H1 (cell line): Measurements from ENCODE around the gene SMIM41. TPM values are rescaled to one million over a fixed set of nuclear protein-coding genes. Genes with fewer than 3 reads are reported as not detected.

Source experiments
- CTCF ChIA-PET: fragments of 300-600 bp; sonication (Branson Sonifier 250); formaldehyde crosslinking; loops from one replicate; lab custom pipeline; 2021; ENCODE audit not compliant: partially characterized antibody; lab: Charles Lee
- POLR2A ChIA-PET: fragments of 300-600 bp; sonication (Branson Sonifier 250); formaldehyde crosslinking; loops from one replicate; lab custom pipeline; 2021; ENCODE audit warnings: inconsistent platforms; ENCODE audit not compliant: partially characterized antibody; lab: Charles Lee
- DNase-seq, 2 experiments: peaks; one replicate each; pipeline versions ENCODE4 v3.0.0 to v3.0.0-alpha.2; 2010 to 2022; ENCODE audit warnings: low spot score in 2 of 2, low read depth in 1 of 2, mixed read lengths in 1 of 2
- FAIRE-seq: peaks from 2 replicates; lab custom pipeline; 2011; peaks lifted over from hg19 to GRCh38; lab: Jason Lieb, UNC
- H2AFZ ChIP-seq: 2 replicates; pipeline ENCODE4 v1.8.1; 2012; ENCODE audit warnings: low read length, inconsistent platforms
- H2AK5ac ChIP-seq: 2 replicates; pipeline ENCODE4 v1.6.1; 2013; ENCODE audit warnings: low read depth, low read length
- H2BK120ac ChIP-seq: replicated peaks from 2 replicates; pipeline ENCODE3; 2013; ENCODE audit warnings: low read depth, low read length, inconsistent platforms
- H2BK12ac ChIP-seq: 2 replicates; pipeline ENCODE4 v1.6.1; 2013; ENCODE audit warnings: low read depth, low read length
- H2BK15ac ChIP-seq: 2 replicates; pipeline ENCODE4 v1.6.1; 2013; ENCODE audit warnings: low read length
- H2BK20ac ChIP-seq: 2 replicates; pipeline ENCODE4 v1.6.1; 2013; ENCODE audit warnings: low read length
- H2BK5ac ChIP-seq: 2 replicates; pipeline ENCODE4 v1.6.1; 2013; ENCODE audit warnings: low read depth, low read length
- H3K14ac ChIP-seq: 2 replicates; pipeline ENCODE4 v1.6.1; 2013; ENCODE audit warnings: inconsistent platforms; ENCODE audit not compliant: insufficient read length
- H3K18ac ChIP-seq: 2 replicates; pipeline ENCODE4 v1.6.1; 2013; ENCODE audit warnings: low read length; ENCODE audit errors: extremely low read depth
- H3K23ac ChIP-seq: 2 replicates; pipeline ENCODE4 v1.6.1; 2013; ENCODE audit warnings: inconsistent platforms; ENCODE audit not compliant: insufficient read length
- H3K23me2 ChIP-seq: 2 replicates; pipeline ENCODE4 v1.6.1; 2013; ENCODE audit warnings: low read depth, low read length
- H3K27ac ChIP-seq: 2 replicates; pipeline ENCODE4 v1.6.1; 2011; ENCODE audit warnings: low read depth, low read length, inconsistent platforms
- H3K27me3 ChIP-seq, 4 experiments: replicated peaks in 1 of 4; 1 replicate in 1 of 4; 2 replicates in 3 of 4; pipeline versions ENCODE4 v1.6.1 to v1.8.1; 2011 to 2013; ENCODE audit warnings: low read length in 3 of 4, mild to moderate bottlenecking in 3 of 4, inconsistent platforms in 2 of 4, mixed read lengths in 2 of 4, moderate library complexity in 1 of 4; ENCODE audit not compliant: control insufficient read depth in 3 of 4, insufficient read depth in 3 of 4; ENCODE audit errors: extremely low read depth in 1 of 4
- H3K36me3 ChIP-seq, 4 experiments: 2 replicates each; pipeline versions ENCODE4 v1.6.1 to v1.8.1; 2011 to 2013; ENCODE audit warnings: mild to moderate bottlenecking in 4 of 4, low read length in 3 of 4, moderate library complexity in 2 of 4, control low read depth in 1 of 4, inconsistent platforms in 1 of 4; ENCODE audit not compliant: insufficient read depth in 4 of 4, control insufficient read depth in 2 of 4
- H3K4ac ChIP-seq: replicated peaks from 2 replicates; pipeline ENCODE3; 2013; ENCODE audit warnings: low read length, low read depth, mixed read lengths, inconsistent platforms; ENCODE audit not compliant: insufficient read length
- H3K4me1 ChIP-seq, 4 experiments: replicated peaks in 1 of 4; 1 replicate in 1 of 4; 2 replicates in 3 of 4; pipeline versions ENCODE4 v1.6.1 to v1.8.1; 2011 to 2013; ENCODE audit warnings: low read length in 3 of 4, inconsistent platforms in 2 of 4, mixed read lengths in 1 of 4; ENCODE audit not compliant: insufficient read depth in 4 of 4, control insufficient read depth in 3 of 4
- H3K4me2 ChIP-seq, 2 experiments: 2 replicates each; pipeline versions ENCODE4 v1.6.1 to v1.8.1; 2011 to 2013; ENCODE audit warnings: low read depth in 2 of 2, low read length in 2 of 2, control low read depth in 1 of 2, inconsistent platforms in 1 of 2, mild to moderate bottlenecking in 1 of 2; ENCODE audit not compliant: insufficient read depth in 1 of 2
- H3K4me3 ChIP-seq, 4 experiments: fragments of 200-600, 300-600 bp in 1 of 4; sonication (generic), shearing (Covaris generic), sonication (Bioruptor Twin) in 1 of 4; 2 replicates each; pipeline versions ENCODE4 v1.5.1 to v1.8.1; 2011 to 2016; ENCODE audit warnings: low read length in 4 of 4, low read depth in 3 of 4, control low read depth in 2 of 4, inconsistent platforms in 2 of 4, mild to moderate bottlenecking in 2 of 4, mixed read lengths in 1 of 4, moderate library complexity in 1 of 4; ENCODE audit not compliant: insufficient read depth in 2 of 4; ENCODE audit errors: extremely low read depth in 1 of 4
- H3K56ac ChIP-seq: replicated peaks from 2 replicates; pipeline ENCODE3; 2013; ENCODE audit warnings: low read depth, mild to moderate bottlenecking, mixed read lengths, low read length, inconsistent platforms; ENCODE audit not compliant: insufficient read length
- H3K79me1 ChIP-seq: 2 replicates; pipeline ENCODE4 v1.6.1; 2013; ENCODE audit warnings: low read depth, low read length, control low read depth
- H3K79me2 ChIP-seq, 2 experiments: 2 replicates each; pipeline versions ENCODE4 v1.6.1 to v1.8.1; 2012 to 2013; ENCODE audit warnings: low read length in 2 of 2, mild to moderate bottlenecking in 2 of 2, inconsistent platforms in 1 of 2; ENCODE audit not compliant: insufficient read depth in 2 of 2, control insufficient read depth in 1 of 2
- H3K9ac ChIP-seq, 4 experiments: replicated peaks in 1 of 4; 1 replicate in 1 of 4; 2 replicates in 3 of 4; pipeline versions ENCODE4 v1.6.1 to v1.8.1; 2011 to 2013; ENCODE audit warnings: low read depth in 3 of 4, low read length in 3 of 4, control low read depth in 2 of 4, mild to moderate bottlenecking in 2 of 4, moderate library complexity in 2 of 4, inconsistent platforms in 1 of 4; ENCODE audit errors: extremely low read depth in 1 of 4
- H3K9me3 ChIP-seq, 2 experiments: 2 replicates each; pipeline versions ENCODE4 v1.6.1 to v1.8.1; 2012 to 2013; ENCODE audit warnings: mild to moderate bottlenecking in 2 of 2, moderate library complexity in 2 of 2, control low read depth in 1 of 2, inconsistent platforms in 1 of 2, low read depth in 1 of 2, low read length in 1 of 2, mixed read lengths in 1 of 2; ENCODE audit not compliant: insufficient read depth in 2 of 2
- H4K20me1 ChIP-seq, 2 experiments: replicated peaks in 1 of 2; 2 replicates each; pipeline versions ENCODE3 to v1.8.1; 2011 to 2013; ENCODE audit warnings: inconsistent platforms in 2 of 2, low read length in 2 of 2, mild to moderate bottlenecking in 1 of 2; ENCODE audit not compliant: insufficient read depth in 2 of 2, control insufficient read depth in 1 of 2
- H4K5ac ChIP-seq: 2 replicates; pipeline ENCODE4 v1.6.1; 2013; ENCODE audit warnings: low read length, low read depth, mixed read lengths, inconsistent platforms; ENCODE audit not compliant: insufficient read length
- H4K8ac ChIP-seq: 2 replicates; pipeline ENCODE4 v1.8.0; 2013; ENCODE audit warnings: mild to moderate bottlenecking, moderate library complexity, low read length, inconsistent platforms; ENCODE audit not compliant: insufficient read depth; ENCODE audit errors: extremely low read depth
- H4K91ac ChIP-seq: replicated peaks from 2 replicates; pipeline ENCODE3; 2013; ENCODE audit warnings: low read length, mixed read lengths, inconsistent platforms; ENCODE audit not compliant: insufficient read length
- CHD2 ChIP-seq: IDR thresholded peaks from 2 replicates; pipeline ENCODE4 v1.6.1; 2012; ENCODE audit warnings: low read length, improper control_type of control experiment
- CTBP2 ChIP-seq: IDR thresholded peaks from 2 replicates; pipeline ENCODE4 v1.7.0; 2011; ENCODE audit warnings: borderline replicate concordance, mild to moderate bottlenecking, moderate library complexity, mixed read lengths, low read length; ENCODE audit not compliant: insufficient read depth, insufficient read length
- GTF2F1 ChIP-seq: IDR thresholded peaks from 2 replicates; pipeline ENCODE4 v1.6.1; 2012; ENCODE audit warnings: low read depth, low read length, improper control_type of control experiment, borderline replicate concordance
- SUZ12 ChIP-seq: fragments of 200-600 bp; sonication (generic); IDR thresholded peaks from 2 replicates; pipeline ENCODE4 v1.6.1; 2012; ENCODE audit warnings: mild to moderate bottlenecking, inconsistent platforms, low read length, moderate library complexity, mixed read lengths
- WGBS, 2 experiments: shearing (Covaris generic) in 1 of 2; methylation state at CpG; one replicate each; pipeline versions ENCODE4 v1.1.6 to v1.1.7; 2013 to 2015; ENCODE audit warnings: low lambda C conversion rate in 2 of 2, mixed read lengths in 2 of 2, inconsistent platforms in 1 of 2, low coverage in 1 of 2, missing lambda C conversion rate in 1 of 2; ENCODE audit not compliant: insufficient replicate concordance in 2 of 2, insufficient coverage in 1 of 2, insufficient read length in 1 of 2; ENCODE audit errors: extremely low coverage in 1 of 2, missing lambda C conversion rate in 1 of 2; 5-methylcytosine and 5-hydroxymethylcytosine counted together
- polyA plus RNA-seq, 7 experiments: library from polyadenylated mRNA; depleted of rRNA in 3 of 7; stranded (reverse) in 5 of 7; unstranded in 2 of 7; fragments of >200 nt in 5 of 7; fragments of 200-250 nt in 2 of 7; gene quantifications; 1 replicate in 5 of 7; 2 replicates in 1 of 7; 4 replicates in 1 of 7; pipeline versions ENCODE4 v1.2.1 to v1.2.3, GENCODE V29; 2011 to 2013; ENCODE audit warnings: missing spikeins in 2 of 7, mixed read lengths in 2 of 7
- total RNA-seq: library from RNA; stranded (reverse); fragmentation: NEBNext Ultra II Directional; extraction: Animal tissue kit (Norgen Biotek cat#: 25700); gene quantifications from 2 replicates; pipeline ENCODE4 v1.2.1, GENCODE V29; 2021

The SMIM41 gene
- total and polyA plus RNA-seq, 2 of the 8 experiments (the other 6 are each of a cell fraction or from before 2014, with no cell fraction given): 0.28 to 0.98 TPM

GRCh38 chr12:52097045-52097666 lies 17.7 kb downstream of the SMIM41 start:
- Histone ChIP-seq H3K56ac (no peak overlapping the region), H2BK5ac (no peak overlapping the region), H4K20me1 (no peaks in the 10 kb centered on the region), H4K8ac (no peak overlapping the region), H3K79me2 (no peaks in the 10 kb centered on the region), H2AFZ (no peak overlapping the region), H3K4me3 (no peak overlapping the region), H3K9ac (no peak overlapping the region), H3K14ac (no peak overlapping the region), H3K79me1 (no peaks in the 10 kb centered on the region), H4K5ac (no peak overlapping the region), H3K4me2 (no peak overlapping the region), H3K27me3 (no peaks in the 10 kb centered on the region), H3K9me3 (no peaks in the 10 kb centered on the region), H3K4me1 (no peaks in the 10 kb centered on the region), H2BK20ac (no peak overlapping the region), H3K23ac (no peak overlapping the region), H2BK15ac (no peak overlapping the region), H3K23me2 (no peaks in the 10 kb centered on the region), H2BK120ac (no peak overlapping the region), H3K27ac (no peak overlapping the region), H3K36me3 (no peaks in the 10 kb centered on the region), H3K18ac (no peak overlapping the region), H4K91ac (no peak overlapping the region), H3K4ac (no peak overlapping the region), H2AK5ac (no peak overlapping the region), H2BK12ac (no peak overlapping the region)
- ChIA-PET POLR2A (no interaction called here), CTCF (interaction anchor here (0.6 to 0.7 kb wide), 2 partner anchors 14 to 38 kb away, joined by 3 read pairs; no protein-coding TSS in a partner anchor)
- 94% methylated on average over 14 of the region's 21 CpGs; no CpG with 5 or more reads in 1 of the 2 experiments for WGBS, 2 experiments
- no peak for TF ChIP-seq CTBP2
- TF ChIP-seq CHD2: no peak
- TF ChIP-seq GTF2F1: no peak
- TF ChIP-seq SUZ12: no peak
- no peak for DNase-seq
- FAIRE-seq: no peak
